Tibial artery (tissue), 4 donors: ENCODE results near the gene COG5.
"Not testable (repeated sequence)": the region's sequence is repeated elsewhere in the genome, so short reads cannot be mapped to it uniquely, and the experiment has no call there.

Source experiments
- DNase-seq, 2 donors: peaks; one replicate each; pipeline ENCODE4 v3.0.0-alpha.2; 2019
- H3K27ac ChIP-seq, 2 donors: fragments of 200-600 bp; sonication (generic) in 1 of 2; 1 replicate in 1 of 2; 2 replicates in 1 of 2; pipeline ENCODE4 v1.5.1; 2018 to 2019; ENCODE audit warnings: mild to moderate bottlenecking in 1 of 2
- H3K27me3 ChIP-seq, 2 donors: fragments of 200-600 bp; sonication (generic) in 1 of 2; one replicate each; pipeline versions ENCODE4 v1.5.1 to v1.6.0; 2016 to 2019
- H3K36me3 ChIP-seq, 3 donors: fragments of 200-600 bp; sonication (generic) in 2 of 3; one replicate each; pipeline ENCODE4 v1.5.1; 2016 to 2019; ENCODE audit warnings: mild to moderate bottlenecking in 2 of 3
- H3K4me1 ChIP-seq, 4 donors: fragments of 200-600 bp; sonication (generic) in 2 of 4; 1 replicate in 3 of 4; 2 replicates in 1 of 4; pipeline ENCODE4 v1.5.1; 2016 to 2019
- H3K4me3 ChIP-seq, 2 donors: fragments of 200-600 bp; sonication (generic) in 1 of 2; 1 replicate in 1 of 2; 2 replicates in 1 of 2; pipeline ENCODE4 v1.5.1; 2018 to 2019; ENCODE audit warnings: mild to moderate bottlenecking in 2 of 2
- H3K9me3 ChIP-seq, 3 donors: fragments of 200-600 bp; sonication (generic) in 1 of 3; one replicate each; pipeline ENCODE4 v1.5.1; 2016 to 2019
- CTCF ChIP-seq, 2 experiments: fragments of 200-600 bp in 1 of 2; fragments of 450-650 bp in 1 of 2; IDR thresholded peaks; one replicate each; pipeline ENCODE4 v1.5.1; 2017 to 2019; ENCODE audit warnings: antibody characterized with exemption in 2 of 2, mild to moderate bottlenecking in 1 of 2, moderate library complexity in 1 of 2
- intact Hi-C: fragments of 100-400 bp; cut with DNase I; formaldehyde crosslinking; loops from one replicate; pipeline ENCODE4 v1.15.0; 2023; ENCODE audit warnings: low total_unique reads

COG5 gene

DNA sequence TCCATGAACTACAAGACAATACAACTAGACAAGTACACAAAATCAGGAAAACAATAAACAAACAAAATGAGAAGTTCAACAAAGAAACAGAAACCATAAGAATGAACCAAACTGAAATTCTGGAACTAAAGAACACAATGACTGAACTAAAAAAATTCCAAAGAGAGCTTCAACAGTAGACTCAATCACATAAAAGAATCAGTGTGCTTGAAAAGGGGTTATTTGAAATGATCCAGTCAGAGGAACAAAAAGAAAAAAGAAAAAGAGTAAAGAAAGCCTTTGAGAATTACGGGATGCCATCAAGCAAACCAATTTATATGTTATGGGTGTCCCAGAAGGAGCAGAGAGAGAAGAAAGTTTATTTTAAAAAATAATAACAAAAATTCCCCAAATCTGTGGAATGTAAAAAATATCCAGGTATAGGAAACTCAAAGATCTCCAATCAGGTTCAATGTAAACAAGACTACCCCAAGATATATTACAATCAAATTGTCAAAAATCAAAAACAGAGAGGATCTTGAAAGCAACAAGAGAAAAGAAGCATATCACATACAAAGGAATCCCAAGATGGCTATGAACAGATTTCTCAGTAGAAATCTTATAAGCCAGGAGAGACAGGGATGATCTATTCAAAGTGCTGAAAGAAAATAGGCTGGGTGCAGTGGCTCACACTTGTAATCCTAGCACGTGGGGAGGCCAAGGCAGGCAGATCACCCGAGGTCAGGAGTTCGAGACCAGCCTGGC lies 18.7 kb downstream of the COG5 start:
- DNase-seq, result no peak
- no peak overlapping the region for H3K4me3 ChIP-seq
- intact Hi-C loops, result no loop called here
- H3K4me1 ChIP-seq, result no peaks in the 10 kb centered on the region
- peaks cover 30 to 61% (median 47%) of the 10 kb centered on the region in 3 donors for H3K36me3 ChIP-seq
- no peak overlapping the region for H3K27ac ChIP-seq
- H3K27me3 ChIP-seq, result no peaks in the 10 kb centered on the region
- TF ChIP-seq CTCF (IDR thresholded peaks at IDR 0.05), result no peak
- peaks cover 0 to 10% (median 0%) of the 10 kb centered on the region in 3 donors for H3K9me3 ChIP-seq

- no peak overlapping the region for H3K27ac ChIP-seq
- H3K4me3 ChIP-seq, result no peak overlapping the region
- peaks cover 0 to 10% (median 0%) of the 10 kb centered on the region in 3 donors for H3K9me3 ChIP-seq
- intact Hi-C loops, result no loop called here
- no peaks in the 10 kb centered on the region for H3K4me1 ChIP-seq
- peaks cover 30 to 67% (median 47%) of the 10 kb centered on the region in 3 donors for H3K36me3 ChIP-seq
- H3K27me3 ChIP-seq, result no peaks in the 10 kb centered on the region
- DNase-seq, result no peak
- TF ChIP-seq CTCF (IDR thresholded peaks at IDR 0.05), result no peak
Observed at GRCh38 chr7:107543338-107543993, 20.3 kb downstream of the COG5 start.

GRCh38 chr7:107538001-107538400 lies 25.7 kb downstream of the COG5 start:
- intact Hi-C loops, result no loop called here
- H3K27me3 ChIP-seq, result no peaks in the 10 kb centered on the region
- no peak overlapping the region for H3K27ac ChIP-seq
- H3K4me3 ChIP-seq, result no peak overlapping the region
- DNase-seq, result no peak
- peaks cover 4 to 28% (median 5%) of the 10 kb centered on the region in 3 donors for H3K36me3 ChIP-seq
- no peaks in the 10 kb centered on the region for H3K9me3 ChIP-seq
- no peaks in the 10 kb centered on the region for H3K4me1 ChIP-seq
- TF ChIP-seq CTCF (IDR thresholded peaks at IDR 0.05), result no peak

- DNase-seq, H3K9me3 ChIP-seq, intact Hi-C loops, H3K27me3 ChIP-seq, H3K27ac ChIP-seq, H3K4me3 ChIP-seq, H3K4me1 ChIP-seq: not testable (repeated sequence)
- H3K36me3 ChIP-seq, result peaks cover 4 to 26% (median 5%) of the 10 kb centered on the region in 3 donors
Observed at GRCh38 chr7:107537228-107537627, 26.5 kb downstream of the COG5 start.

- Histone ChIP-seq H3K36me3 (peaks cover 0 to 11% (median 10%) of the 10 kb centered on the region in 3 donors), H3K9me3 (no peaks in the 10 kb centered on the region), H3K27me3 (no peaks in the 10 kb centered on the region), H3K4me3 (no peak overlapping the region), H3K4me1 (no peaks in the 10 kb centered on the region), H3K27ac (no peak overlapping the region)
- DNase-seq, result no peak
- TF ChIP-seq CTCF (IDR thresholded peaks at IDR 0.05), result no peak
- intact Hi-C loops, result no loop called here
Observed at GRCh38 chr7:107534139-107534538, 29.6 kb downstream of the COG5 start.

GRCh38 chr7:107530751-107531150 lies 33.0 kb downstream of the COG5 start:
- Histone ChIP-seq H3K9me3 (no peaks in the 10 kb centered on the region), H3K27me3 (no peaks in the 10 kb centered on the region), H3K36me3 (peaks cover 7 to 14% (median 11%) of the 10 kb centered on the region in 3 donors), H3K4me3 (no peak overlapping the region), H3K4me1 (no peaks in the 10 kb centered on the region), H3K27ac (no peak overlapping the region)
- TF ChIP-seq CTCF (IDR thresholded peaks at IDR 0.05), result no peak
- intact Hi-C loops, result no loop called here
- DNase-seq, result no peak
